NCI-H1694 (cell line): ENCODE data around the gene LRP1B.

Experiments used
- DNase-seq: peaks from one replicate; lab custom pipeline; 2025; lab: John Stamatoyannopoulos, UW

LRP1B gene

GRCh38 chr2:142131010-142131669 lies at the start of gene LRP1B:
Gene LRP1B (minus strand): TSS chr2:142131016. CDS start chr2:142130729, 287 bp downstream.
- peak; percentile 27 for DNase-seq

- DNase-seq = no peak
These were observed 48.9 kb upstream of the LRP1B start for GRCh38 chr2:142179686-142180085.

- DNase-seq = no peak
These were observed 47.8 kb upstream of the LRP1B start for GRCh38 chr2:142178604-142179003.

- DNase-seq = no peak
These were observed 46.1 kb upstream of the LRP1B start for GRCh38 chr2:142176941-142177340.

GRCh38 chr2:142175813-142176338 lies 45.1 kb upstream of the LRP1B start:
- DNase-seq = no peak

GRCh38 chr2:142174176-142174575 lies 43.4 kb upstream of the LRP1B start:
- DNase-seq = no peak

GRCh38 chr2:142170847-142171246 lies 40.0 kb upstream of the LRP1B start:
- no peak for DNase-seq

- DNase-seq = peak; percentile 25
These were observed 35.0 kb upstream of the LRP1B start for GRCh38 chr2:142165790-142166189.

GRCh38 chr2:142153601-142154000 lies 22.8 kb upstream of the LRP1B start:
- no peak for DNase-seq

- DNase-seq = no peak
These were observed 19.6 kb upstream of the LRP1B start for GRCh38 chr2:142150453-142150852.

GRCh38 chr2:142144547-142144946 lies 13.7 kb upstream of the LRP1B start:
- no peak for DNase-seq

- DNase-seq = no peak
These were observed 11.8 kb upstream of the LRP1B start for GRCh38 chr2:142142595-142142994.

- DNase-seq = peak; percentile 64
These were observed 9.6 kb upstream of the LRP1B start for GRCh38 chr2:142140434-142140845.

- DNase-seq = no peak
These were observed 8.6 kb upstream of the LRP1B start for GRCh38 chr2:142139384-142139783.

- DNase-seq = no peak
These were observed 5.8 kb upstream of the LRP1B start for GRCh38 chr2:142136571-142136970.

- DNase-seq = no peak
These were observed 4.1 kb upstream of the LRP1B start for GRCh38 chr2:142134911-142135310.

- peak; percentile 27 for DNase-seq
These were observed 456 bp downstream of the LRP1B start for GRCh38 chr2:142130111-142131009.

GRCh38 chr2:142128105-142128504 lies 2.7 kb downstream of the LRP1B start:
- DNase-seq = no peak

GRCh38 chr2:142127248-142127647 lies 3.6 kb downstream of the LRP1B start:
- DNase-seq = no peak

GRCh38 chr2:142124706-142125105 lies 6.1 kb downstream of the LRP1B start:
- no peak for DNase-seq

GRCh38 chr2:142119347-142119746 lies 11.5 kb downstream of the LRP1B start:
- no peak for DNase-seq

GRCh38 chr2:142112757-142113221 lies 18.0 kb downstream of the LRP1B start:
- no peak for DNase-seq
